Measurements from ENCODE around the gene FBXO39. TPM values are rescaled to one million over a fixed set of nuclear protein-coding genes. Genes with fewer than 3 reads are reported as not detected.

The FBXO39 gene
- total and polyA plus RNA-seq, 12 donors, result 0.14 to 0.48 (median 0.27) TPM; not detected in 8

GRCh38 chr17:6789146-6789545 is 13.1 kb downstream of the FBXO39 start:
- H3K4me3 ChIP-seq, result no peak overlapping the region
- no peak for TF ChIP-seq POLR2A (IDR thresholded peaks at IDR 0.05)
- TF ChIP-seq, protein P1, sequence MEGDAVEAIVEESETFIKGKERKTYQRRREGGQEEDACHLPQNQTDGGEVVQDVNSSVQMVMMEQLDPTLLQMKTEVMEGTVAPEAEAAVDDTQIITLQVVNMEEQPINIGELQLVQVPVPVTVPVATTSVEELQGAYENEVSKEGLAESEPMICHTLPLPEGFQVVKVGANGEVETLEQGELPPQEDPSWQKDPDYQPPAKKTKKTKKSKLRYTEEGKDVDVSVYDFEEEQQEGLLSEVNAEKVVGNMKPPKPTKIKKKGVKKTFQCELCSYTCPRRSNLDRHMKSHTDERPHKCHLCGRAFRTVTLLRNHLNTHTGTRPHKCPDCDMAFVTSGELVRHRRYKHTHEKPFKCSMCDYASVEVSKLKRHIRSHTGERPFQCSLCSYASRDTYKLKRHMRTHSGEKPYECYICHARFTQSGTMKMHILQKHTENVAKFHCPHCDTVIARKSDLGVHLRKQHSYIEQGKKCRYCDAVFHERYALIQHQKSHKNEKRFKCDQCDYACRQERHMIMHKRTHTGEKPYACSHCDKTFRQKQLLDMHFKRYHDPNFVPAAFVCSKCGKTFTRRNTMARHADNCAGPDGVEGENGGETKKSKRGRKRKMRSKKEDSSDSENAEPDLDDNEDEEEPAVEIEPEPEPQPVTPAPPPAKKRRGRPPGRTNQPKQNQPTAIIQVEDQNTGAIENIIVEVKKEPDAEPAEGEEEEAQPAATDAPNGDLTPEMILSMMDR (IDR thresholded peaks at IDR 0.05), result no peak
- no peaks in the 10 kb centered on the region for H3K9me3 ChIP-seq (replicated peaks in 1 of 3)
- no peak for DNase-seq
- 68 to 76% (median 73%) methylated on average over 4 of the region's 4 CpGs for WGBS, 4 donors
- intact Hi-C loops (cut with DNase I), result no loop called here
- no peaks in the 10 kb centered on the region for H3K4me1 ChIP-seq (replicated peaks in 1 of 2)
- H3K27me3 ChIP-seq, result peaks cover 6% of the 10 kb centered on the region
- H3K36me3 ChIP-seq (replicated peaks in 1 of 2), result no peaks in the 10 kb centered on the region
- H3K27ac ChIP-seq, result no peak overlapping the region

GRCh38 chr17:6793748-6794493 is 17.9 kb downstream of the FBXO39 start:
- intact Hi-C loops (cut with DNase I), result no loop called here
- Histone ChIP-seq H3K36me3 (replicated peaks in 1 of 2) (no peaks in the 10 kb centered on the region), H3K9me3 (replicated peaks in 1 of 3) (no peaks in the 10 kb centered on the region), H3K27ac (no peak overlapping the region), H3K27me3 (peaks cover 6% of the 10 kb centered on the region), H3K4me1 (replicated peaks in 1 of 2) (no peaks in the 10 kb centered on the region), H3K4me3 (no peak overlapping the region)
- 60 to 74% (median 67%) methylated on average over 5 of the region's 5 CpGs for WGBS, 4 donors
- no peak for DNase-seq
- no peak for TF ChIP-seq POLR2A (IDR thresholded peaks at IDR 0.05)
- TF ChIP-seq, protein P1 (IDR thresholded peaks at IDR 0.05), result no peak

DNA sequence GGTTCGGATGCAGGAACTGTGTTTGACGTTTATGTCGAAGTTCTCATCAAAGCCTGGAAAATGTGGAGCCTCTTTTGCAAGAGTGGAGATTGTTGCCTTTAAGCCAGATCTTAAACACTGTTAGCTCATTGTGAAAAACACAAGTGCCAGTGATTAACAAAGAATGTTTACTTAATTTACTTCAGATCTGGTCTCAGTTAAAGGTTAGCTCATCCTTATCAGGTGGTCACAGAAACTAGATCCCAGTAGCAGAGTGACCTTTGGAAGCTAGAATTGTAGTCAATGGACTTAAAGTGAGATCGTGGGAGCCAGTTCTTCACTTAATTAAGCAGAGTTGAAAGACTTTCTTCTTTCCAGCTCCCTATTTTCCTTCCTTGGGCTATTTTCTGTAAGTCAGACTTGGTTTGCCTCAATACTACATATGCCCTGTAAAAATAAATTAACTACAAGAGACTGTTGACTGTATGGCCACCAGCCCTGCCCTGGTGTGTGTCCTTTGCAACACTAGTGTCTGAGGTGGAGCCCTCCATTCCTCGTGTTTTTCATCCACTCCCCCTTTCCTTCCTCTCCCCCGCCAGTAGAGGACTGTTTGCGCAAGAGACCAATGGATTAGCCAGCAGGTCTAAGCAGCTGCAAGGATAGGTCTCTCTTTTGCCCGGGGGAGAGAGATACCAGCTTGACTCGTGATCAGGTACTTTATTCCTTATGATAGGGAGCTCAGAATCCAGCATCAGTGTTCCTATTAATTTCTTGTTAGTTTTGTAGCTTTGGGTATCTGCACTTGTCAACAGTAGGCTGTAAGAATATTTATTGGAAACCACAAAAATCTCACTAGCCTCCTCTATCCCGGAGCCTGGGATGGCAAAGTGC is 20.2 kb downstream of the FBXO39 start:
- Histone ChIP-seq H3K4me1 (replicated peaks in 1 of 2) (no peaks in the 10 kb centered on the region), H3K27me3 (peaks cover 5% of the 10 kb centered on the region), H3K27ac (no peak overlapping the region), H3K4me3 (no peak overlapping the region), H3K9me3 (replicated peaks in 1 of 3) (no peaks in the 10 kb centered on the region), H3K36me3 (replicated peaks in 1 of 2) (no peaks in the 10 kb centered on the region)
- intact Hi-C loops (cut with DNase I), result no loop called here
- no peak for TF ChIP-seq POLR2A (IDR thresholded peaks at IDR 0.05)
- TF ChIP-seq, protein P1 (IDR thresholded peaks at IDR 0.05), result no peak
- WGBS, 4 donors, result 65 to 71% (median 68%) methylated on average over 10 of the region's 10 CpGs
- no peak for DNase-seq

DNA sequence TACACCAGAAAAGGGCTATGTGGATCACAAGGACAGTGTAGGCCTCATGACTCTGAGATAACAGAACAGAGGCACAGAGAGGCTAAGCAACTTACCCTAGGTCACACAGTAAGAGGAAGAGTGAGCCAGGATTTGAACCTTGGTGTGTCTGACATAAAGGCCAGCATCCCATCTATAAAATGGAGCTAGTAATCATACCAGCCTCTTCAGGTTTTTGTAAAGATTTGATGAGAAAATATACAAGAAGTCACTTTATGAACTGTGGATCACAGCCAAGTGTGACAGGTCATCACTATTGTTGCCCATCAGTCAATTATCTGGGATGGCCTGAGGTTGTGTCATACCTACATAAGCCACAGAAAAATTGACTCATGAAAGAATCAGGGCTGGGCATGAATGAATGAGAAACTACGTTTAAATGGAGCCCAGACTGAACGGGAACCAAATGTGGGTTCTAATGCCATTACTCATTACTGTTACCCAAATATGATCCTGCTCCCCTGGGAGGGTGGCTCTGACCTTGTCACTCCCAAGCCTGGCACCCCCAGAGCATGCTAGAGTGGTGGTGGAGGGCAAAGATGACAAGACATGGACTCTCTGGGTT is 21.0 kb downstream of the FBXO39 start:
- 75 to 84% (median 77%) methylated on average over 2 of the region's 2 CpGs for WGBS, 4 donors
- no peak for DNase-seq
- intact Hi-C loops (cut with DNase I), result no loop called here

More for the DNA sequence above, 21.0 kb downstream of the FBXO39 start:
- TF ChIP-seq POLR2A (IDR thresholded peaks at IDR 0.05), result no peak
- Histone ChIP-seq H3K4me3 (no peak overlapping the region), H3K36me3 (replicated peaks in 1 of 2) (no peaks in the 10 kb centered on the region), H3K27me3 (no peaks in the 10 kb centered on the region), H3K4me1 (replicated peaks in 1 of 2) (no peaks in the 10 kb centered on the region), H3K27ac (no peak overlapping the region), H3K9me3 (replicated peaks in 1 of 3) (no peaks in the 10 kb centered on the region)

Measured in adrenal gland (tissue), 12 donors.